ENCODE data around the gene RYR2. TPM values are rescaled to one million over a fixed set of nuclear protein-coding genes. Genes with fewer than 3 reads are reported as not detected.

RYR2 gene
- total RNA-seq, 2 experiments from 2014 or later = not detected

DNA sequence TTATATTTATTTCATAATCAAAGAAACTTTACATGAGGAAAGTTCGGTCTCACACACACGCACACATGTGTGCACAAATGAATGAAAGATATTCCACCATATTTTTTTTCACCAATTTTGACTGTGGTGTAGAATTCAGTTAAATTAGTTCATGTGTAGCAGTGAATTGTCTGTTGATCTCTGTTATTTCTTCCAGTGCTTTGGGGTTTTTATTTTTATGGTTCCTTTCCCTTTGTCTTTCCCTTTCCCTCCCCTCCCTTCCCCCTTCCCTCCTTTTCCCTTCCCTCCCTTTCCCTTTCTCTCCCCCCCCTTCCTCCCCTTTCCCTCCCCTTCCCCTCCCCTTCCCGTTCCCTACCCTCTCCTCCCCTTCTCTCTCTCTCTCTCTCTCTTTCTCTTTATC lies 8.9 kb downstream of the RYR2 start:
- H3K9me2 ChIP-seq (ENCODE audit: insufficient read depth, low read length) = no peaks in the 10 kb centered on the region
- H3K4me2 ChIP-seq (ENCODE audit: low read length) = no peak overlapping the region
- intact Hi-C loops (cut with micrococcal nuclease; ENCODE audit: unreplicated experiment) = no loop called here
- H3K36me3 ChIP-seq (ENCODE audit: insufficient read depth, low read length) = no peaks in the 10 kb centered on the region
- no peaks in the 10 kb centered on the region for H3K9me3 ChIP-seq (ENCODE audit: low read length)
- no peaks in the 10 kb centered on the region for H4K20me1 ChIP-seq (ENCODE audit: insufficient read depth, low read length)
- H3K4me1 ChIP-seq (ENCODE audit: insufficient read depth, low read length, poor library complexity, severe bottlenecking) = no peaks in the 10 kb centered on the region
- H3K27ac ChIP-seq (ENCODE audit: low read depth, low read length, poor library complexity, severe bottlenecking) = no peak overlapping the region
- H3K4me3 ChIP-seq (ENCODE audit: low read depth, low read length, poor library complexity, severe bottlenecking) = no peak overlapping the region
- no peak overlapping the region for H2AFZ ChIP-seq (ENCODE audit: low read length)
- BruUV-seq (replicated peaks) = no TSS peak
- no peak for TF ChIP-seq EZH2phosphoT487 (IDR thresholded peaks at IDR 0.05; ENCODE audit: borderline replicate concordance, low read depth, low read length)
- TF ChIP-seq, protein P1, sequence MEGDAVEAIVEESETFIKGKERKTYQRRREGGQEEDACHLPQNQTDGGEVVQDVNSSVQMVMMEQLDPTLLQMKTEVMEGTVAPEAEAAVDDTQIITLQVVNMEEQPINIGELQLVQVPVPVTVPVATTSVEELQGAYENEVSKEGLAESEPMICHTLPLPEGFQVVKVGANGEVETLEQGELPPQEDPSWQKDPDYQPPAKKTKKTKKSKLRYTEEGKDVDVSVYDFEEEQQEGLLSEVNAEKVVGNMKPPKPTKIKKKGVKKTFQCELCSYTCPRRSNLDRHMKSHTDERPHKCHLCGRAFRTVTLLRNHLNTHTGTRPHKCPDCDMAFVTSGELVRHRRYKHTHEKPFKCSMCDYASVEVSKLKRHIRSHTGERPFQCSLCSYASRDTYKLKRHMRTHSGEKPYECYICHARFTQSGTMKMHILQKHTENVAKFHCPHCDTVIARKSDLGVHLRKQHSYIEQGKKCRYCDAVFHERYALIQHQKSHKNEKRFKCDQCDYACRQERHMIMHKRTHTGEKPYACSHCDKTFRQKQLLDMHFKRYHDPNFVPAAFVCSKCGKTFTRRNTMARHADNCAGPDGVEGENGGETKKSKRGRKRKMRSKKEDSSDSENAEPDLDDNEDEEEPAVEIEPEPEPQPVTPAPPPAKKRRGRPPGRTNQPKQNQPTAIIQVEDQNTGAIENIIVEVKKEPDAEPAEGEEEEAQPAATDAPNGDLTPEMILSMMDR (conservative IDR thresholded peaks at IDR 0.05; ENCODE audit: low read length) = no peak
- H3K79me2 ChIP-seq (ENCODE audit: insufficient read depth, low read depth, low read length) = no peaks in the 10 kb centered on the region
- ChIA-PET POLR2A (no interaction called here), CTCF (ENCODE audit: unreplicated experiment) (no interaction called here)
- DNase-seq (ENCODE audit: low spot score) = no peak

DNA sequence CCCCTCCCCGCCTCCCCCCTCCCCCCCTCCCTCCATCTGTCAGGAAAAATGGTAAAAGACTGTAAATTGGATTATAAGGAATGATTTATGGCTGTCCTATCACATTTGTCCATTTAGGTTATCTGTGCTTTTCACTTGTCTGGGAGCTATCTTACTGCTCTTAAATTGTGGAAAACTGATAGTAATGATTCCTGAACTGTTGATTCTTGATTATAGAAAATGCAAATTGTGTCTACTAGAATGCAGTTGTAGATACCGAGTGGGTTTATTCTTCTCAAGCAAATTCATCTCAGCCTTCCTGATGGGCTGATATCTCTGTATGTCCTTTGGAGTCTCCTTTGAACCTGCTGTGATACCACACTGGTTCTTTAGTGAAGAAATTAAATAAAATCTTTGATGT lies 12.3 kb downstream of the RYR2 start:
- Histone ChIP-seq H3K79me2 (ENCODE audit: insufficient read depth, low read depth, low read length) (no peaks in the 10 kb centered on the region), H3K36me3 (ENCODE audit: insufficient read depth, low read length) (no peaks in the 10 kb centered on the region), H3K4me2 (ENCODE audit: low read length) (no peak overlapping the region), H3K27ac (ENCODE audit: low read depth, low read length, poor library complexity, severe bottlenecking) (no peak overlapping the region), H4K20me1 (ENCODE audit: insufficient read depth, low read length) (no peaks in the 10 kb centered on the region), H2AFZ (ENCODE audit: low read length) (no peak overlapping the region), H3K9me3 (ENCODE audit: low read length) (no peaks in the 10 kb centered on the region), H3K4me1 (ENCODE audit: insufficient read depth, low read length, poor library complexity, severe bottlenecking) (no peaks in the 10 kb centered on the region), H3K4me3 (ENCODE audit: low read depth, low read length, poor library complexity, severe bottlenecking) (no peak overlapping the region), H3K9me2 (ENCODE audit: insufficient read depth, low read length) (no peaks in the 10 kb centered on the region)
- intact Hi-C loops (cut with micrococcal nuclease; ENCODE audit: unreplicated experiment) = no loop called here
- DNase-seq (ENCODE audit: low spot score) = no peak
- POLR2A ChIA-PET = no interaction called here
- no TSS peak for BruUV-seq (replicated peaks)
- TF ChIP-seq, protein P1 (conservative IDR thresholded peaks at IDR 0.05; ENCODE audit: low read length) = no peak
- no peak for TF ChIP-seq EZH2phosphoT487 (IDR thresholded peaks at IDR 0.05; ENCODE audit: borderline replicate concordance, low read depth, low read length)
- CTCF ChIA-PET (ENCODE audit: unreplicated experiment) = no interaction called here

DNA sequence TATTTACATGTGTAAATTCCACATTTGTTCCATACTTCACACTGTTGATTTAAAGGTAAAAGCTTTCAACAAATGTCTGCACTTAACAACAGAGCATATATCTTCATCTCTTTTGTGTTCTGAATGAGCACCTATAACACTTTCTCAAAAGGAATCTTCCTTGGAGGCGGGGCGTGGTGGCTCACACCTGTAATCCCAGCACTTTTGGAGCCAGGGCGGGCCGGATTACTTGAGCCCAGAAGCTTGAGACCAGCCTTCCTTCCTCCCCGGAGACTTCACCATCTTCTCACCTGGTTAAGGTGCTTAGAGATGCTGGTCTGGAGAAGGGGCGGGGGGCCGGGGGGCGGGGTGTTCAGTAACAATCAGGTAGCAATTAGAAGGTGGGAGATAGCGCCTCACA lies 16.5 kb downstream of the RYR2 start:
- intact Hi-C loops (cut with micrococcal nuclease; ENCODE audit: unreplicated experiment) = no loop called here
- no peak overlapping the region for H3K4me3 ChIP-seq (ENCODE audit: low read depth, low read length, poor library complexity, severe bottlenecking)
- CTCF ChIA-PET (ENCODE audit: unreplicated experiment) = no interaction called here
- H3K9me2 ChIP-seq (ENCODE audit: insufficient read depth, low read length) = no peaks in the 10 kb centered on the region
- H3K4me1 ChIP-seq (ENCODE audit: insufficient read depth, low read length, poor library complexity, severe bottlenecking) = no peaks in the 10 kb centered on the region
- no peaks in the 10 kb centered on the region for H3K36me3 ChIP-seq (ENCODE audit: insufficient read depth, low read length)
- POLR2A ChIA-PET = no interaction called here
- no peaks in the 10 kb centered on the region for H3K79me2 ChIP-seq (ENCODE audit: insufficient read depth, low read depth, low read length)
- no peaks in the 10 kb centered on the region for H4K20me1 ChIP-seq (ENCODE audit: insufficient read depth, low read length)
- H3K9me3 ChIP-seq (ENCODE audit: low read length) = no peaks in the 10 kb centered on the region
- H3K27ac ChIP-seq (ENCODE audit: low read depth, low read length, poor library complexity, severe bottlenecking) = no peak overlapping the region
- no peak for TF ChIP-seq EZH2phosphoT487 (IDR thresholded peaks at IDR 0.05; ENCODE audit: borderline replicate concordance, low read depth, low read length)
- TF ChIP-seq, protein P1 (conservative IDR thresholded peaks at IDR 0.05; ENCODE audit: low read length) = no peak
- no TSS peak for BruUV-seq (replicated peaks)
- no peak overlapping the region for H3K4me2 ChIP-seq (ENCODE audit: low read length)
- no peak for DNase-seq (ENCODE audit: low spot score)
- no peak overlapping the region for H2AFZ ChIP-seq (ENCODE audit: low read length)
